ENCODE results near the gene CHRM1.

GRCh38 chr11:62875698-62876478, 45.3 kb downstream of the CHRM1 start:
- TF ChIP-seq, protein P1, sequence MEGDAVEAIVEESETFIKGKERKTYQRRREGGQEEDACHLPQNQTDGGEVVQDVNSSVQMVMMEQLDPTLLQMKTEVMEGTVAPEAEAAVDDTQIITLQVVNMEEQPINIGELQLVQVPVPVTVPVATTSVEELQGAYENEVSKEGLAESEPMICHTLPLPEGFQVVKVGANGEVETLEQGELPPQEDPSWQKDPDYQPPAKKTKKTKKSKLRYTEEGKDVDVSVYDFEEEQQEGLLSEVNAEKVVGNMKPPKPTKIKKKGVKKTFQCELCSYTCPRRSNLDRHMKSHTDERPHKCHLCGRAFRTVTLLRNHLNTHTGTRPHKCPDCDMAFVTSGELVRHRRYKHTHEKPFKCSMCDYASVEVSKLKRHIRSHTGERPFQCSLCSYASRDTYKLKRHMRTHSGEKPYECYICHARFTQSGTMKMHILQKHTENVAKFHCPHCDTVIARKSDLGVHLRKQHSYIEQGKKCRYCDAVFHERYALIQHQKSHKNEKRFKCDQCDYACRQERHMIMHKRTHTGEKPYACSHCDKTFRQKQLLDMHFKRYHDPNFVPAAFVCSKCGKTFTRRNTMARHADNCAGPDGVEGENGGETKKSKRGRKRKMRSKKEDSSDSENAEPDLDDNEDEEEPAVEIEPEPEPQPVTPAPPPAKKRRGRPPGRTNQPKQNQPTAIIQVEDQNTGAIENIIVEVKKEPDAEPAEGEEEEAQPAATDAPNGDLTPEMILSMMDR (IDR thresholded peaks at IDR 0.05) = no peak
- TF ChIP-seq EZH2 (IDR thresholded peaks at IDR 0.05) = no peak
- TF ChIP-seq EZH2phosphoT487 (IDR thresholded peaks at IDR 0.05) = no peak

Data from neural progenitor cell (in vitro differentiated cells).